RPMI7951 (cell line): ENCODE data around the gene ZNF354C. TPM values are rescaled to one million over a fixed set of nuclear protein-coding genes. Genes with fewer than 3 reads are reported as not detected.
"Not testable (repeated sequence)": the region's sequence is repeated elsewhere in the genome, so short reads cannot be mapped to it uniquely, and the experiment has no call there.

Experiments
- DNase-seq: peaks from one replicate; pipeline ENCODE4 v3.0.0-alpha.2; 2012; ENCODE audit warnings: low read depth
- total RNA-seq: library from RNA; depleted of rRNA; stranded (reverse); fragments of >200 nt; shearing (Covaris generic); gene quantifications from 2 replicates; pipeline ENCODE4 v1.2.3, GENCODE V29; 2014; rRNA removed

Gene ZNF354C
- 2.3 and 2.5 TPM in 2 replicates for total RNA-seq

GRCh38 chr5:179060116-179061008, at the start of gene ZNF354C:
Gene ZNF354C (plus strand): TSS chr5:179060373. CDS start chr5:179062069, 1,696 bp downstream.
- DNase-seq = peak; percentile 79

DNA sequence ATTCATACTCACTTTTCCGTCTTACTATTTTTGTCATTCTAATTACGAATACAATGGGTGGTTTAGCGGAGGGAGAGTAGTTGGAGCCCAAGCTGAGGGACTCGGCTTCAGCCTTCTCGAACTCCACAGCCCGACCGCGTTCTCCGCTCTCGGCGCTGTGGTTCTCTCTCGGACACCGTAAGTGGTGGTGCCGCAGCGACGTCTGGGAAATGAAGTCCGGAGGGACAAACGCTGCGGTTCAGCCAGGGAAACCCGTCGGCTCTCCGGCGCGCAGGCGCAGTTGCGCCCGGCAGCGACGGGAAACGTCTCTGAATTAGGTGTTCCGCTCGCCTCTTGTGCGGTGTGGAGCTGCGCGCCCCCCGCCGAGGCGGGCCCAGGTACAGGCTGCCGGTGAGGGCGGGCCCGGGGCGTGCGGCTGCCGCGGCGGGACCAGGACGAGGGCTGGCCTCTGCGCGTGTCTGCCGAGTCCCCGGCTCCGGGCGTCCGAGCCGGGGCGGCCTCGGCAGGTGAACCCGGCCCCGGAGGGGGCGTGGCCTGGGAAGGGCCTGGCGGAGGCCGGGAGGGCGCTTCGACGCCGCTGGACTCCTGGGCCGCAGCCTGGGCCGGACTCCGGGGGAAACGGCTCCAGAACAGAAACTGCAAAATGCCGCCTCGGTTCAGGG, 36.5 kb upstream of the ZNF354C start, which contains the start of gene ZNF879:
TSS of gene ZNF879 (plus strand) at position 277 of the 662 bp plus-strand sequence. CDS start 1,201 bp downstream, outside the sequence.
- peak; percentile 94 for DNase-seq

GRCh38 chr5:179033004-179033580, 27.1 kb upstream of the ZNF354C start:
- DNase-seq = no peak

GRCh38 chr5:179044765-179045164, 15.4 kb upstream of the ZNF354C start:
- no peak for DNase-seq

DNA sequence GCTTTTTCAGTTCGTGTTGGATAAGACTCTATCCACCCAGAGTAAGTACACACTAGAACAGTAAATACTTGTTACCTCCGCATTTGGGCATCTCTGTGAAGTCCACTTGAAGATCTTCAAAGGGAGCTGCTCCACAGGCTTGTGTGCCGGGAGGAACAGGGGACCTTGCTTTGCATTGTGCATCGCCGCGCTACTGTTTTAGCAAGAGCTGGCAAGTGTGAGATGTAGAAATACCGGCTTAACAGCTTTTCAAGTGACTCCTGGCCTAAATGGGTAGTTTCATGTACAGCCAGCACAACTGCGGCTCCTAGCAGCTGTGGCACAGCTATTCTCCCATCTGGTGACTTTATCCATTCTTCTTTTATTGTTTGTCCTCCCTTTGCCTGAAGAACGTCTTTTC, 8.4 kb upstream of the ZNF354C start:
- no peak for DNase-seq

DNA sequence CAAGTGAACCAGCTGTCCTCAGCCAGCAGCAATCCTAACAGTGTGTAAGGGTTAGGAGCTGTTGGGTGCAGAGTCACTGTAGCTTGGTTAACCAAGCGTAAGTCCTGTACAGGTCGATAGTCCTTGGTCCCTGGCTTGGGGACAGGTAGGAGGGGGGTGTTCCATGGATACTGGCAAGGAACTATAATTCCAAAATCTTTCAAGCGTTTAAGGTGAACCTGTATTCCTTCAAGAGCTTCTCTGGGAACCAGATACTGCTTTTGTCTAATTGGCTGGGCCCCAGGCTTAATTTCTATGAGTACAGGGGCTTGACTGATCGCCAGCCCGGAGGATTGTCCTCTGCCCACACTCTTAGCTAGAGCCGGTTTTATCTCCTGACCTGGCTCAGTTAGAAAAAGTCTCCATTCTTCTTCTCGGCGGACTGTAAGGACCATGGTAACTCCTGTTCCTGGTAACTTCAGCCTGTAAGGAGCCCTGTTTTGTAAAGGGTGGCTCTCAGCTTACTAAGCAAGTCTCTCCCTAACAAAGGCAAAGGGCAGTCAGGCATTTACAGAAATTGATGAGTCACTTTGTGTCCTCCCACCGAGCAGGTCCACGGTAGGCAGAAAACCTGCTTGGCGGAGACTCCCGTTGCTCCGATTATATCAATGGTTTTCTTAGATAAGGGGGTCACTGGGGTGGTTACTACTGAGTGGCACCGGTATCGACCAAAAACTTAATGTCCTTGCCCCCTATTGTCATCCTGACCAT, 6.0 kb upstream of the ZNF354C start:
- DNase-seq = no peak

GRCh38 chr5:179054876-179055275, 5.3 kb upstream of the ZNF354C start:
- DNase-seq = no peak

DNA sequence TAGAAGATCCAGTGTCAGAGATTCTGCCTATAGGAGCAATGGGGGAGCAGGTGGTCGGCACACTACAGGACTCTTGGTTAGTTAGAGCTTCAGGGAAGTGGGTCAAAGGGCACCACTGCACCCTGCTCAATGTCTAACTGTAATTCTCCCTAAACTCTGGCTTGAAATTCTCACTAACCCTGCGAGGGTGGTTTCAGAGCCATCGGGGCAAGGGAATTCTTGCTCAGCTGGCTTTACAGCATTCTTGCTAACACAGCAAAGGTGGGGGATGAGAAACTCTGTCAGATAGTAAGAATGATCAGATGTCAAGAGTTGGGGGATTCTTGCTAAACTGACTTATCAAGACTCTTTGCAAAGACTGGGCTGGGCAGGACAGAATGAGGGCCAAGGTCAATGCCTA, 4.7 kb upstream of the ZNF354C start:
- DNase-seq = no peak

DNA sequence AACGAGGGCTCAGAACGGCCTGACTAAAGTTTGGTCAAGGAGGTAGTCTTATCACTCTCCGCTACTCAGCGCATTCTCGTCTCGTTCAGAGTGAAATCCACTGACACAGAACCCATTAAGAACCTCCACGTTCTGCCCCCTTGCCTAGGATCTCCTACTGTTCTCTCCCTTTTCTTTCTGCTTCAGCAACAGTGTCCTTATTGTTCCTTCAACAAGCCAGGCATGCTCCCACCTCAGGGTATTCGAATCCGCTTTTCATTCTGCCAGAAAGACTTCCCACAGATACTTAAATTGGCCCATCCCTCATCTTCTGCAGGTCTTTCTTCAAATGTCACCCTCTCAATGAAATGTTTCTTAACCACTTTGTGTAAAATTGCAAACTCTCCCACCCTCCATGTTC, 4.3 kb upstream of the ZNF354C start:
- no peak for DNase-seq

GRCh38 chr5:179061025-179061424, 852 bp downstream of the ZNF354C start:
- DNase-seq = no peak

DNA sequence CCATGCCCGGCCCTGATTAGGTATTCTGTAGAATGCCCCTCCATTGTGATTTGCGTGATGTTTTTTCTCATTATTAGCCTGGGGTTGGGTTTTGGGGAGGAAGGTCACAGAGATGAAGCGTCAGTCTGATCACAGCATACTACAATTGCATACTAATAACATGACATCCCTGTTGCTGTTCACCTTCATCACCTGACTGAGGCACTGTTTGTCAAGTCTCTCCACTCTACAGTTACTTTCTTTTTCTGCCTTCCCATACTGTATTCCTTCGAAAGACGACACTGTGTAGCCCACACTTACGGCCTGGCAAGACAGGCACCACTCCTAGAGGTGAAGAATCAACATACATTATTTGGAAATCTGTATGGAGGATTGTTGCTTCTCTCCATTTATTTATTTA, 5.5 kb downstream of the ZNF354C start:
- no peak for DNase-seq

DNA sequence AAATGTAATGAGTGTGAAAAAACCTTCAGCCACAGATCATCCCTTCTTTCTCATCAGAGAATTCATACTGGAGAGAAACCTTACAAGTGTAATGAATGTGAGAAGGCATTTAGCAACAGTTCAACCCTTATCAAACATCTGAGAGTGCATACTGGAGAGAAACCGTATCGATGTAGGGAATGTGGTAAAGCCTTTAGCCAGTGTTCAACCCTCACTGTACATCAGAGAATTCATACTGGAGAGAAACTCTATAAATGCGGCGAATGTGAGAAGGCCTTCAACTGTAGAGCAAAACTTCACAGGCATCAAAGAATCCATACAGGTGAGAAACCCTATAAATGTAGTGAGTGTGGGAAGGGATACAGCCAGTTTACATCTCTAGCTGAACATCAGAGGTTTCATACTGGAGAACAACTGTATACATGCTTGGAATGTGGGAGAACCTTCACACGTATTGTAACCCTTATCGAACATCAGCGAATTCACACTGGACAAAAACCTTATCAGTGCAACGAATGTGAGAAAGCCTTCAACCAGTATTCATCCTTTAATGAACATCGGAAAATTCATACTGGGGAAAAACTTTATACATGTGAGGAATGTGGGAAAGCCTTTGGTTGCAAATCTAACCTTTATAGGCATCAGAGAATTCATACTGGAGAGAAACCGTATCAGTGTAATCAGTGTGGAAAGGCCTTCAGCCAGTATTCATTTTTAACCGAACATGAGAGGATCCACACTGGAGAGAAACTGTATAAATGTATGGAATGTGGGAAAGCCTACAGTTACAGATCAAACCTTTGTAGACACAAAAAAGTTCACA, 19.2 kb downstream of the ZNF354C start:
- no peak for DNase-seq

GRCh38 chr5:179080724-179081123, 20.6 kb downstream of the ZNF354C start:
- DNase-seq = no peak

GRCh38 chr5:179089502-179089901, 29.3 kb downstream of the ZNF354C start:
- no peak for DNase-seq

GRCh38 chr5:179101282-179101681, 41.1 kb downstream of the ZNF354C start:
- not testable (repeated sequence) for DNase-seq

DNA sequence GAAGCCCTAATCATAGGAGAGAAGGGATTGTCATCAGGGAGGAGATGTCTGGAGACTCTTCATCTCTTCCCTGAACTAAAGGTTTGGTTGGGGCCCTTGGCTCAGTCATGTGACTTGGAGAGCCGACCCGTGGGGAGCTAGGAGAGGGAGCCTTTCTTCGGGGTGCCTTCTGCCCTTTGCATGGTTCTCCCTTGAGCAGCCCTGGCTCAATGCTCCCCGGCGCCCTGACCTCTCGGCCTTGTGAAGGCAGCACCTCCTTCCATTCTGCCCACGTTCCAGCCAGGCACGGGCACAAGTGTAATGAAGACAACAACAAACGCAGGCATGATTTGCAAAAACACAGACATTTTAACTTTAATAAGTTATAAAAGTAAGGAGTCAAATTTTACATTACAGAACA, 50.4 kb downstream of the ZNF354C start:
- no peak for DNase-seq

DNA sequence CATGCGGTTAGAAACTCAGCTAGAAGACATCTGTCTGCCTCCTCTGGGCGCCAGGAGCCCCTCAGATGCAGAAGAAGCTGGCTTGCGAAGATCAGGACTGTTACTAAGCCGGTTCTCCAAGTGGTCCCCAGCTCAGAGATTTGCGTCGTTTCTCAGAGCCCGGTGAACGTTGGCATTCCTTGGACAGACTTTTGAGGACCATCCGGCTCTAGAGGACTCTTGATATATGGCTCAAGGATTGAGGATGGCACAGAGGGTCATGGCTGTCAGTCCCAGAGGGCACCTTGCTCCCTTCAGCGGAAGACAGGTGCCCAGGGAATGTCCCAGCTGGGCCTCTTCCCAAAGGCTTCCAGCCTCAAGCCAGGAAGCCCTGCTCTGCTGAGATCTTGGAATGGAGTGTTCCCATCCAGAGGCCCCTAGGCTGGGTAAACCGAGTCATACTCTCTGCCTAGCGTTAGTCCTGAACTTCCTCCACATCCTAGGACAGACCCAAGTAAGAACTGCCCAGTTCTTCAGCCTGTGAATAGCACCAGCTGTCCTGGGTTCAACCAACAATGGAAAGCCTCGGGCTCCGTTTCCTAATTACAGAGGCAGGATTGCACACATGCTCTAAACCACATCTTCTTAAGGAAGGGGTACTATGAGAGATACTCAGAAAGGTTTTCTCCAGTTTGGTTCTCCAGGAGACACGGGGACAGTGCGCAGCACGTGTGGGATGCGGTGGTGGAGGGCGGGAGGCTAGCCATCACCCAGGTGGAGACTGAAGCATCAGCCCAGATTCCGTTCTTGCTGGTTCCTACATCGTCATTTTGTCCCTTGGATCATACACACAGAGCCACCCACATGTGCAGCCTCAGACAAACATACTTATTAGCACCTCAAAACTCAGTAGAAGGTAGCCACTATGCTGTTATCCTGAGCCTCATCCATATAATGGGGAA, 51.4 kb downstream of the ZNF354C start:
- no peak for DNase-seq

DNA sequence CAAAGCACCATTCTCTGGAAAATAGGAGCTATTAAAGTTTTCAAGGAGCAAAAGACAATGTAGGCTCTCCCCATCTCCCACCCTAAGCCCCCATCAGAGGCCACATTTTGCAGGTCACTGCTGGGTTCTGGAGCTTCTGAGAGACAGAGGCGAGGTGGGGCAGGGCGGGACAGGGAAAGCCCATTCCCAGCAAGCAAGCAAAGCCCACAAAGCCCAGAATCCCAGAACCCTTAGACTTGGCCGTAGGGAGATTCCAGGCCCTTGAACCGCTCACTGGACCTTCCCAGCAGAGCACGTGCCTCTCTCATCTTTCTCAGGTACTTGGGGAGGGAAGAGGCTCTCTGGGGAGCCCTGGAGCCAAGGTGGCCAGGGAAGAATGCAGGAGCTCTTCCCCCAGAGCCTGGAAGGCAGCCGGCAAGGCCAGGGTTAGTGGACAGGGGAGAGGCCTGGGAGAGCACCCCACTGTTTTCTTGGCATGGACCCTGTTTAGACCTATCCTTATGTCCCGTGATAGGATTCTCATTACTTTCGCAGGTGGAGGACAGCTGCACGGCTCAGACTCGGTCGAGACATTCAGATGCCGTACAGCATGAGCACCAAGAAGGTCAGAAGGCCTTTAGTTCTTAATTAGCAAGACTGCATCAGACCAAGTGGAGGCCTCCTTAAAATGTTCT, 52.4 kb downstream of the ZNF354C start:
- DNase-seq = no peak

- no peak for DNase-seq
Observed at GRCh38 chr5:179113143-179113530, 53.0 kb downstream of the ZNF354C start.
